Posterior vena cava (tissue), 2 donors: ENCODE results near the gene PDCD5. TPM values are rescaled to one million over a fixed set of nuclear protein-coding genes. Genes with fewer than 3 reads are reported as not detected.
A peak's percentile ranks its signal among the peaks of the same experiment; 100 is the strongest.
"Not testable (repeated sequence)": the region's sequence is repeated elsewhere in the genome, so short reads cannot be mapped to it uniquely, and the experiment has no call there.

ENCODE experiments used
- DNase-seq: peaks from one replicate; pipeline ENCODE4 v3.0.0-alpha.2; 2020; ENCODE audit warnings: low spot score
- intact Hi-C, 2 donors: fragments of 100-400 bp; cut with DNase I; formaldehyde crosslinking; loops; one replicate each; pipeline versions ENCODE4 v1.14.1 to v1.14.2; 2022 to 2023
- total RNA-seq, 2 donors: library from RNA; stranded (reverse); fragmentation: NEBNext Ultra II Directional; extraction: Animal tissue kit (Norgen Biotek cat#: 25700); gene quantifications; one replicate each; pipeline ENCODE4 v1.2.1, GENCODE V29; 2021
- donor health status: DM: yes; HTN: yes; CAD: no.
- donor health status: DM: yes; HTN: yes; CAD: no.

Gene PDCD5
- total RNA-seq, 2 donors from 2014 or later = 99.8 to 125 TPM

- DNase-seq, intact Hi-C loops: not testable (repeated sequence)
Measured at GRCh38 chr19:32572700-32573491, 8.1 kb upstream of the PDCD5 start.

GRCh38 chr19:32573492-32573794, 7.5 kb upstream of the PDCD5 start:
- intact Hi-C loops = no loop called here
- DNase-seq = no peak

GRCh38 chr19:32576790-32577189, 4.2 kb upstream of the PDCD5 start:
- intact Hi-C loops = no loop called here
- no peak for DNase-seq

GRCh38 chr19:32580353-32580900, 563 bp upstream of the PDCD5 start:
- no peak for DNase-seq
- intact Hi-C loops = loop anchor here in 1 of 2 donors (10.0 kb wide), 1 partner anchor 1266 kb away; no protein-coding TSS in a partner anchor

GRCh38 chr19:32581705-32582179, 752 bp downstream of the PDCD5 start:
- intact Hi-C loops = loop anchor here in 1 of 2 donors (10.0 kb wide), 1 partner anchor 1267 kb away; no protein-coding TSS in a partner anchor
- no peak for DNase-seq

- DNase-seq = not testable (repeated sequence)
- intact Hi-C loops = loop anchor here in 1 of 2 donors (10.0 kb wide), 1 partner anchor 1273 kb away; no protein-coding TSS in a partner anchor
Measured at GRCh38 chr19:32587747-32588504, 6.9 kb downstream of the PDCD5 start.

GRCh38 chr19:32594021-32594420, 13.0 kb downstream of the PDCD5 start:
- intact Hi-C loops = no loop called here
- DNase-seq = no peak

GRCh38 chr19:32595491-32595890, 14.5 kb downstream of the PDCD5 start:
- no peak for DNase-seq
- intact Hi-C loops = no loop called here

GRCh38 chr19:32598022-32598421, 17.0 kb downstream of the PDCD5 start:
- intact Hi-C loops = no loop called here
- DNase-seq = no peak

GRCh38 chr19:32599258-32599657, 18.3 kb downstream of the PDCD5 start:
- intact Hi-C loops = no loop called here
- no peak for DNase-seq

- DNase-seq = no peak
- intact Hi-C loops = no loop called here
Measured at GRCh38 chr19:32599736-32600157, 18.8 kb downstream of the PDCD5 start.

- no peak for DNase-seq
- intact Hi-C loops = no loop called here
Measured at GRCh38 chr19:32603961-32604360, 23.0 kb downstream of the PDCD5 start.

- DNase-seq = no peak
- intact Hi-C loops = no loop called here
Measured at GRCh38 chr19:32605544-32605943, 24.6 kb downstream of the PDCD5 start.

GRCh38 chr19:32606289-32606688, 25.3 kb downstream of the PDCD5 start:
- peak; percentile 69 for DNase-seq
- intact Hi-C loops = no loop called here

GRCh38 chr19:32607479-32607878, 26.5 kb downstream of the PDCD5 start:
- peak; percentile 59 for DNase-seq
- intact Hi-C loops = no loop called here

GRCh38 chr19:32611161-32611560, 30.2 kb downstream of the PDCD5 start:
- DNase-seq = peak; percentile 5
- intact Hi-C loops = no loop called here

- DNase-seq = no peak
- intact Hi-C loops = no loop called here
Measured at GRCh38 chr19:32613008-32613407, 32.0 kb downstream of the PDCD5 start.

- intact Hi-C loops = no loop called here
- DNase-seq = peak; percentile 29
Measured at GRCh38 chr19:32614916-32615315, 33.9 kb downstream of the PDCD5 start.

- DNase-seq = peak; percentile 11
- intact Hi-C loops = no loop called here
Measured at GRCh38 chr19:32615569-32615968, 34.6 kb downstream of the PDCD5 start.

- intact Hi-C loops = no loop called here
Measured at GRCh38 chr19:32619051-32619685, 38.2 kb downstream of the PDCD5 start.

More at GRCh38 chr19:32619051-32619685, 38.2 kb downstream of the PDCD5 start:
- DNase-seq = peak; percentile 60
